ENCODE data around the gene KAZN.

DNA sequence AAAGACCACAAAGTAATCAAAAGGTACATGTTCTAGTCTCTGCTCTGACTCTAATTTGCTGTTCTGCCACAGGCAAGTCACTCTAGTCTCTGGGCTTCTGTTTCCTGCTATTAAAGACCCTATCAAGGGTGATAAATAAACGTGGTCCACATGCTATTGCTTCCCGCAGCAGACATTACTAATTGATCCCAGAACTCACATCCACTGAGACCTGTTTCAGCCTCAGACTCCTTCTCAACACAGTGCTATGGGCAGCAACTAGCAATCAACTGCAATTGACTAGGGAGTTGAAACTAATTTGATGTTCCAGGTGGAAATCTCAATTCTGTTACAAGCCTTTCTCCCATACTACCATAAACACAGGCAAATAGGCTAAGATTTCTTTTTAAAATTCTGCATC, 150.5 kb downstream of the KAZN start:
- TF ChIP-seq, protein P1, sequence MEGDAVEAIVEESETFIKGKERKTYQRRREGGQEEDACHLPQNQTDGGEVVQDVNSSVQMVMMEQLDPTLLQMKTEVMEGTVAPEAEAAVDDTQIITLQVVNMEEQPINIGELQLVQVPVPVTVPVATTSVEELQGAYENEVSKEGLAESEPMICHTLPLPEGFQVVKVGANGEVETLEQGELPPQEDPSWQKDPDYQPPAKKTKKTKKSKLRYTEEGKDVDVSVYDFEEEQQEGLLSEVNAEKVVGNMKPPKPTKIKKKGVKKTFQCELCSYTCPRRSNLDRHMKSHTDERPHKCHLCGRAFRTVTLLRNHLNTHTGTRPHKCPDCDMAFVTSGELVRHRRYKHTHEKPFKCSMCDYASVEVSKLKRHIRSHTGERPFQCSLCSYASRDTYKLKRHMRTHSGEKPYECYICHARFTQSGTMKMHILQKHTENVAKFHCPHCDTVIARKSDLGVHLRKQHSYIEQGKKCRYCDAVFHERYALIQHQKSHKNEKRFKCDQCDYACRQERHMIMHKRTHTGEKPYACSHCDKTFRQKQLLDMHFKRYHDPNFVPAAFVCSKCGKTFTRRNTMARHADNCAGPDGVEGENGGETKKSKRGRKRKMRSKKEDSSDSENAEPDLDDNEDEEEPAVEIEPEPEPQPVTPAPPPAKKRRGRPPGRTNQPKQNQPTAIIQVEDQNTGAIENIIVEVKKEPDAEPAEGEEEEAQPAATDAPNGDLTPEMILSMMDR (IDR thresholded peaks at IDR 0.05; ENCODE audit: low read length): no peak
- TF ChIP-seq EZH2 (IDR thresholded peaks at IDR 0.05; ENCODE audit: borderline replicate concordance, low read length): no peak
